ENCODE data around the gene GPR39. TPM values are rescaled to one million over a fixed set of nuclear protein-coding genes. Genes with fewer than 3 reads are reported as not detected.
A peak's percentile ranks its signal among the peaks of the same experiment; 100 is the strongest.

GPR39 gene
- total RNA-seq, 1 experiment from 2014 or later = 0.95 TPM

GRCh38 chr2:132646540-132647108 lies 230.0 kb downstream of the GPR39 start:
- Histone ChIP-seq H3K4me3 (no peak overlapping the region), H3K36me3 (no peaks in the 10 kb centered on the region), H3K27me3 (no peaks in the 10 kb centered on the region), H3K9me3 (no peaks in the 10 kb centered on the region)
- DNase-seq = no peak

- DNase-seq = no peak
- Histone ChIP-seq H3K4me3 (no peak overlapping the region), H3K9me3 (no peaks in the 10 kb centered on the region), H3K36me3 (no peaks in the 10 kb centered on the region), H3K27me3 (no peaks in the 10 kb centered on the region)
These were observed 234.8 kb downstream of the GPR39 start for GRCh38 chr2:132651115-132652045.

DNA sequence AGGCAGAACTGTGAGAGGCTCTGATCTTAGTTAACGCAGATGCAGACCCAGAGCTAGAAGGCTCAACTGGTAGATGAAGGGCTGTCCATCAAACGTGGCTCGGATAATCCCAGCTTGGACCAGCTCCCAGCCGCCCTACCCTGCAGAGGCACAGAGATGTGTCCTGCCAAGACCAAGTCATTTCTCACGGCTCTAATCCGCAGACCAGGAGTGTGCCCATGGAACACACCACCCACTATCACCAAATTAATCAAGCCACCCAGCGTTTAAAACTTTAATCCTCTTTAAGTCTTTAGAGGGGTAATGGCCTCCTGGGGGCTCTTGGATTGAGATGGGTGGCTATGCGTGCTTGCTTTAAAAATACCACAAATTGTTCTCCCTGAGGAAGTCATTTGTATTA lies 235.9 kb downstream of the GPR39 start:
- H3K4me3 ChIP-seq = no peak overlapping the region
- no peaks in the 10 kb centered on the region for H3K36me3 ChIP-seq
- no peaks in the 10 kb centered on the region for H3K9me3 ChIP-seq
- no peaks in the 10 kb centered on the region for H3K27me3 ChIP-seq
- DNase-seq = peak; percentile 77

GRCh38 chr2:132654335-132654734 lies 237.7 kb downstream of the GPR39 start:
- Histone ChIP-seq H3K36me3 (no peaks in the 10 kb centered on the region), H3K27me3 (no peaks in the 10 kb centered on the region), H3K4me3 (no peak overlapping the region), H3K9me3 (no peaks in the 10 kb centered on the region)
- DNase-seq = no peak

GRCh38 chr2:132654968-132655367 lies 238.4 kb downstream of the GPR39 start:
- DNase-seq = no peak

GRCh38 chr2:132656266-132656975 lies 239.8 kb downstream of the GPR39 start:
- H3K27me3 ChIP-seq = no peaks in the 10 kb centered on the region
- no peak for DNase-seq
- H3K4me3 ChIP-seq = no peak overlapping the region
- no peaks in the 10 kb centered on the region for H3K9me3 ChIP-seq
- no peaks in the 10 kb centered on the region for H3K36me3 ChIP-seq

More at GRCh38 chr2:132654968-132655367, 238.4 kb downstream of the GPR39 start:
- Histone ChIP-seq H3K4me3 (no peak overlapping the region), H3K36me3 (no peaks in the 10 kb centered on the region), H3K27me3 (no peaks in the 10 kb centered on the region), H3K9me3 (no peaks in the 10 kb centered on the region)

- no peaks in the 10 kb centered on the region for H3K36me3 ChIP-seq
These were observed 242.7 kb downstream of the GPR39 start for GRCh38 chr2:132659331-132659730.

GRCh38 chr2:132662732-132663131 lies 246.1 kb downstream of the GPR39 start:
- no peak for DNase-seq
- H3K4me3 ChIP-seq = no peak overlapping the region
- no peaks in the 10 kb centered on the region for H3K9me3 ChIP-seq
- H3K27me3 ChIP-seq = no peaks in the 10 kb centered on the region
- no peaks in the 10 kb centered on the region for H3K36me3 ChIP-seq

More at GRCh38 chr2:132659331-132659730, 242.7 kb downstream of the GPR39 start:
- Histone ChIP-seq H3K27me3 (no peaks in the 10 kb centered on the region), H3K9me3 (no peaks in the 10 kb centered on the region), H3K4me3 (no peak overlapping the region)
- no peak for DNase-seq

- Histone ChIP-seq H3K36me3 (no peaks in the 10 kb centered on the region), H3K9me3 (no peaks in the 10 kb centered on the region), H3K4me3 (no peak overlapping the region), H3K27me3 (peaks cover 8% of the 10 kb centered on the region)
- no peak for DNase-seq
These were observed 247.5 kb downstream of the GPR39 start for GRCh38 chr2:132664096-132664495.

- Histone ChIP-seq H3K9me3 (no peaks in the 10 kb centered on the region), H3K27me3 (peaks cover 19% of the 10 kb centered on the region), H3K4me3 (no peak overlapping the region), H3K36me3 (no peaks in the 10 kb centered on the region)
- no peak for DNase-seq
These were observed 249.0 kb downstream of the GPR39 start for GRCh38 chr2:132665401-132666140.

DNA sequence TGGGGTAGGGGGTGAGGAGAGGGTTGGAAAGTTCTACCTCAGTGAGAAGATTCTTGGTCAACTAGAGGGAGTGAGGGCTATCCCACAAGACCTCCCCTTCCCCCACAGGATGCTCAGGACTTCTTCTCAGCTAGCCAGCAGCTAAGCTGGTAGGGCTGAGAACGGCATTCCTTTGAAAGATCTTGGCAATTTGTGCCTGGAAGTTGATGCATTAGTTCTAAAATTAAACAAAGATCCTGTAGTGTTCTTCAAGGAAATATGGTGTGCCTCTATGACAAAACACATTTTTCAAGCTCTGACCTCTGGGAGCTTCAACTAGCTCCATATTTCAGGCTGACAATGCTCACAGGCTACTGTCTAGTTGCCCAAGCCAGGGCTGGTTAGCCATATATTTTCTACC lies 251.1 kb downstream of the GPR39 start:
- H3K4me3 ChIP-seq = no peak overlapping the region

DNA sequence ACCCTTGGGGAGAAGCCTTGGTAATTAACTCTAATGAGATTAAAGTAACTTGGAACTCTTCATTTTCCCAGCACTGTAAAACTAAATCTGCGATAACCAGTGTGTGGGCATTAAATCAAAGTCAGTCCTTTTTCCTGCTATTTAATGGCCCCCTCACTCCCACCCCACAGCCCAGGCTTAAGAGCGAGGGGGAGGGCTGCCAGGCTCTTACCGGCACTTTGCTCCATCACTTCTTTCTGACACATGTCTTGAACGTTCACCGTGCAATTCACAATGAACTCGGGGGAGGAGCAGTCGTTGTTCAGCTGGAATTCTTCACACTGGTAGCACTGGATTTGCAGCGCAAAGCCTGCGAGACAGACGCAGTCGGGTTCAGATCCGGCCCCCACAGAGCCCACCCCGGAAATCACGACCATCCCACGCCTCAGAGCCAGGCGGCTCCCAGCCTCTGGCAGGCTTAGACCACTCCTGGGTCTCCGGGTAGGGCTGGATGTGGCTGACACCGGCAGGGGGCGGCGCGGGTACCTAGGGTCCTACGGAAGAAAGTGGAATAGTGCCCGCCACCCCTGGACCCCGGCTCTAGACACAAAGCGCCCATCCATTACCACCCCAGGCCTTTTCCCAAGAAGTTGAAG lies 251.7 kb downstream of the GPR39 start:
- no peak for DNase-seq
- H3K4me3 ChIP-seq = no peak overlapping the region
- peaks cover 19% of the 10 kb centered on the region for H3K27me3 ChIP-seq
- no peaks in the 10 kb centered on the region for H3K36me3 ChIP-seq
- H3K9me3 ChIP-seq = no peaks in the 10 kb centered on the region

More for the DNA sequence above, 251.1 kb downstream of the GPR39 start:
- H3K9me3 ChIP-seq = no peaks in the 10 kb centered on the region
- no peaks in the 10 kb centered on the region for H3K36me3 ChIP-seq
- no peak for DNase-seq
- H3K27me3 ChIP-seq = peaks cover 19% of the 10 kb centered on the region

DNA sequence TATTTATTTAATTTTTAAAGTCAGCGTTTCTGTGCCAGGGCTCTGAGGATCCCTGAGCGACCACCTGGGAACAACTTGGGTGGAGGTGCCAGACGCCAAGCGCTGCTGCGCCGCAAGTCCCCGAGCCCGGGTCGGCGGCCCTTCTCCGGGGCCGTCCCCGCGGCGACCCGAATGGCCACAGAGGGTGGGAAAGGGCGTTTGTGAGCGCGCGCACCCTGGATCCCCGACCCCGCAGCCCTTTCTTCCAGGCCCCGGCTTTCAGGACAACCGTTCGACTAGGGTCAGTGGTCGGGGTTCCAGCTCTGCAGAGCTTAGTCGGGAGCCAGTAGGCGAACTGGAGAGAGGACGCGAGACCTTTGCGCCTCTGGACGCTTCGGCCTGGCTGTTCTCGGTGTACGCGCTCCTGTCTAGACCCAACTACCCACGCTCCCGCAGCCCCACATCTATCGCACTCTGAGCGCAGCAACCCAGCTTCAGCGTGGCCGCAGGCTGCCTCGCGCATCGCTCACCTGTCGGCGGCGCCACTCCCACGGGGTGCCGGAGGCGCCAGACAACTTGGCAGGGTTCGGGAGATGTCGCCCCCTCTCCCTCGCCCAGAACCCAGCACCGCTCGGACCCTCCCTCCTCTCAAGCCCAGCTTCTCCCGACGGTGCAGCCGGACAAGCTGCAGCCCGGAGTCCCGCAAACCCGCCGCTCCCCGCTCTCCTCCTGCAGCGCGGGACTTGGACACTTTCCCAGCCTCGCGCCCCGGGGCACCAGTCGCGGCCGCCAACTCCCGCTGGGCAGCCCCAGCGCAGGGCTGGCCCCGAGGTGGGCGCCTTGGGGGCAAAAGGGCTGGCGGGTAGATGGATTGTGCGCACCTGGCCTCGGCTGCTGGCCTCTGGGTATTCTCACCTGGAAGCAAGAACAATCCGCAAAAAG lies 252.6 kb downstream of the GPR39 start:
- no peak for DNase-seq
- H3K9me3 ChIP-seq = no peaks in the 10 kb centered on the region
- peaks cover 19% of the 10 kb centered on the region for H3K27me3 ChIP-seq
- peak overlapping the region; percentile 29 for H3K4me3 ChIP-seq
- H3K36me3 ChIP-seq = no peaks in the 10 kb centered on the region

GRCh38 chr2:132669908-132670495 lies 253.4 kb downstream of the GPR39 start, which contains the start of gene LYPD1:
LYPD1 (minus strand) TSS chr2:132670205; CDS start chr2:132669932, 273 bp downstream.
- DNase-seq = no peak
- peak within 1 kb of the TSS; percentile 29 for H3K4me3 ChIP-seq
- H3K27me3 ChIP-seq = peaks cover 19% of the 10 kb centered on the region
- H3K9me3 ChIP-seq = no peaks in the 10 kb centered on the region
- H3K36me3 ChIP-seq = no peaks in the 10 kb centered on the region
